Transverse colon (tissue), 4 donors: Measurements from ENCODE around the gene VPS26C.

Experiments
- EP300 ChIP-seq: sonication (generic); formaldehyde crosslinking; IDR thresholded peaks from one replicate; pipeline ENCODE4 v1.6.1; 2017; ENCODE audit warnings: antibody characterized with exemption, low read depth
- POLR2A ChIP-seq: fragments of 450-650 bp; IDR thresholded peaks from one replicate; pipeline ENCODE4 v1.6.1; 2016; ENCODE audit warnings: antibody characterized with exemption, mild to moderate bottlenecking, moderate library complexity
- POLR2AphosphoS5 ChIP-seq, 3 donors: sonication (generic); formaldehyde crosslinking; IDR thresholded peaks; one replicate each; pipeline ENCODE4 v1.6.1; 2016; ENCODE audit warnings: antibody characterized with exemption in 3 of 3
- TF ChIP-seq, protein P1 (sequence below), 5 experiments: fragments of 200-600 bp in 3 of 5; fragments of 450-650 bp in 2 of 5; sonication (generic) in 3 of 5; IDR thresholded peaks; 1 replicate in 2 of 5; 2 replicates in 3 of 5; pipeline ENCODE4 v1.5.1; 2016 to 2017; ENCODE audit warnings: antibody characterized with exemption in 5 of 5, inconsistent platforms in 3 of 5, mild to moderate bottlenecking in 2 of 5, moderate library complexity in 1 of 5

DNA sequence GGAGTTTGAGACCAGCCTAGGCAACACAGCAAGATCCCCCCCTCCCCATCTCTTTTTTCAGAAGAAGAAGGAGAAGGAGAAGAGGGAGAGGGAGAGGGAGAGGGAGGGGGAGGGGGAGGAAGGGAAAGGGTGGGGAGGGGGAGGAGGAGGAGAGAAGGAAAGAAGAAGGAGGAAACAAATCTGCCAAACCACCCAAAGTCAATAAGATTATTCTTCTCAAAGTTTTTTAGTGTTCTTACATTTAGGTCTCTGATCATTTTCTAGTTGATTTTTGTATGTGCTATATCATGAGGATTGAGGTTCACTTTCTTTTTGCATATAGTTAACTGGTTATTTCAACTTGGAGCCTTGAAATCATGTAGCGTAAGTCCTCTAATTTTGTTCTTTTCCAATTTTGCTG lies 56.3 kb downstream of the VPS26C start:
- TF ChIP-seq, protein P1, sequence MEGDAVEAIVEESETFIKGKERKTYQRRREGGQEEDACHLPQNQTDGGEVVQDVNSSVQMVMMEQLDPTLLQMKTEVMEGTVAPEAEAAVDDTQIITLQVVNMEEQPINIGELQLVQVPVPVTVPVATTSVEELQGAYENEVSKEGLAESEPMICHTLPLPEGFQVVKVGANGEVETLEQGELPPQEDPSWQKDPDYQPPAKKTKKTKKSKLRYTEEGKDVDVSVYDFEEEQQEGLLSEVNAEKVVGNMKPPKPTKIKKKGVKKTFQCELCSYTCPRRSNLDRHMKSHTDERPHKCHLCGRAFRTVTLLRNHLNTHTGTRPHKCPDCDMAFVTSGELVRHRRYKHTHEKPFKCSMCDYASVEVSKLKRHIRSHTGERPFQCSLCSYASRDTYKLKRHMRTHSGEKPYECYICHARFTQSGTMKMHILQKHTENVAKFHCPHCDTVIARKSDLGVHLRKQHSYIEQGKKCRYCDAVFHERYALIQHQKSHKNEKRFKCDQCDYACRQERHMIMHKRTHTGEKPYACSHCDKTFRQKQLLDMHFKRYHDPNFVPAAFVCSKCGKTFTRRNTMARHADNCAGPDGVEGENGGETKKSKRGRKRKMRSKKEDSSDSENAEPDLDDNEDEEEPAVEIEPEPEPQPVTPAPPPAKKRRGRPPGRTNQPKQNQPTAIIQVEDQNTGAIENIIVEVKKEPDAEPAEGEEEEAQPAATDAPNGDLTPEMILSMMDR (IDR thresholded peaks at IDR 0.05) = no peak
- TF ChIP-seq POLR2AphosphoS5 (IDR thresholded peaks at IDR 0.05) = no peak
- no peak for TF ChIP-seq POLR2A
- no peak for TF ChIP-seq EP300
